ENCODE results near the gene ASB18.

The ASB18 gene

DNA sequence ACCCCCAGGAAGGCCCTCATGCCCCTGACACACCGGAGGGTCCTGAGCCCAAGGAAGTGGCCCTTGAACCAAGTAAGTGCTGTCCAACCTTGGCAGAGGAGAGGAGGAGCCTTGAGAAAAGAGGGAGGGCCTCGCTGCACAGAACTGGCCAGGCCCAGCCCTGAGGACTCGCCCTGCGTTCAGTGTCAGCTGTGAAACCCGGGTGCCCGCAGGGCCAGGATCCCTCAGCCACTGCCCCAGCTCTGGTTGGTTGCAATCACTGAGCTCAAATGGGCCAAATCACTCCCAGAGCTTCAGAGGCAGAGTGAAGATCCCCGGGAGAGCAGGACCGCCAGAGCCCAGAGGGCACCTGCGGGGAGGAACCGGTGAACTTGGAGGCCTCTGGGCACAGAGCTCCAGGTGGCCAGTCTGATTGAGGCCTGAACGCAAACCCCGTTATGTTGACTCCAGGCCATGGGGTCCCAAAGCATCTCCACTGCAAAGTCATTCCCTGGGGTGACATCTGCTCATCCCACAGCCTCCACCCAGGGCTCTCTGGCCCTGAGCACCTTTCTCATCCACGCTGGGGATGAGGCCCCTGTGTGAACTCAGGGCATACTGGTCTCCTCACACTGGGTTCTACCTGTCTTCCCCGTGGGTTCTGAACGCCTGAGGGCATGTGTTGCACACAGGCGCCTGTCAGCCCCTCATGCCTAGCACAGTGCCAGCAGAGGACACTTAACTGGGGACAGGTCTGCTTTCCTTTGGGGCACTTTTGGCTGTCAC lies 107.9 kb downstream of the ASB18 start:
- Mint-ChIP-seq H3K36me3 (ENCODE audit: low read depth) (peaks cover 4% of the 10 kb centered on the region), H3K27me3 (ENCODE audit: low read depth) (peaks cover 69% of the 10 kb centered on the region), H3K4me1 (no peaks in the 10 kb centered on the region)

DNA sequence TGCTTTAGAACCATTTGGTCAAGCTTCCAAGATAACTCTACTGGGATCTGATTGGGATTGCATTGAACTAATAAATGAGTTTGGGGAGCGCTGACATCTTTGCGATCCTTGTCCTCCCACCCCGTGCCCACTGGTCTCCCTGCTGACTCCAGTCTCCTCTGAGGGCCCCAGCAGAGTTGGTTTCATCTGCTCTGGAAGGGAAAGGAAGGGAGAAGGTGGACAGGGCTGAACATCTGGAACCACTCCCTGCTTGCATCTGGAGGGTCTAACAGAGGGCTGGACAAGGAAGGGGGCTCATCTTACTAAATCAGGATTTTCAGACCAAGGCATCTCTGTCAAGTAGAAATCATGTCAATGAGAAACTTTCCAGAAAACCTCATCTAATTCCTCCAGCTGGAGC lies 108.8 kb downstream of the ASB18 start:
- peaks cover 21% of the 10 kb centered on the region for H3K9me3 Mint-ChIP-seq
- TF ChIP-seq, protein P1, sequence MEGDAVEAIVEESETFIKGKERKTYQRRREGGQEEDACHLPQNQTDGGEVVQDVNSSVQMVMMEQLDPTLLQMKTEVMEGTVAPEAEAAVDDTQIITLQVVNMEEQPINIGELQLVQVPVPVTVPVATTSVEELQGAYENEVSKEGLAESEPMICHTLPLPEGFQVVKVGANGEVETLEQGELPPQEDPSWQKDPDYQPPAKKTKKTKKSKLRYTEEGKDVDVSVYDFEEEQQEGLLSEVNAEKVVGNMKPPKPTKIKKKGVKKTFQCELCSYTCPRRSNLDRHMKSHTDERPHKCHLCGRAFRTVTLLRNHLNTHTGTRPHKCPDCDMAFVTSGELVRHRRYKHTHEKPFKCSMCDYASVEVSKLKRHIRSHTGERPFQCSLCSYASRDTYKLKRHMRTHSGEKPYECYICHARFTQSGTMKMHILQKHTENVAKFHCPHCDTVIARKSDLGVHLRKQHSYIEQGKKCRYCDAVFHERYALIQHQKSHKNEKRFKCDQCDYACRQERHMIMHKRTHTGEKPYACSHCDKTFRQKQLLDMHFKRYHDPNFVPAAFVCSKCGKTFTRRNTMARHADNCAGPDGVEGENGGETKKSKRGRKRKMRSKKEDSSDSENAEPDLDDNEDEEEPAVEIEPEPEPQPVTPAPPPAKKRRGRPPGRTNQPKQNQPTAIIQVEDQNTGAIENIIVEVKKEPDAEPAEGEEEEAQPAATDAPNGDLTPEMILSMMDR (IDR thresholded peaks at IDR 0.05; ENCODE audit: unreplicated experiment in 3 of 3) = no peak
- H3K36me3 Mint-ChIP-seq (ENCODE audit: low read depth) = peaks cover 4% of the 10 kb centered on the region
- no peak overlapping the region for H3K27ac Mint-ChIP-seq
- H3K4me3 Mint-ChIP-seq = no peak overlapping the region
- no peaks in the 10 kb centered on the region for H3K4me1 Mint-ChIP-seq
- peaks cover 61% of the 10 kb centered on the region for H3K27me3 Mint-ChIP-seq (ENCODE audit: low read depth)

More for the DNA sequence above, 107.9 kb downstream of the ASB18 start:
- peaks cover 20% of the 10 kb centered on the region for H3K9me3 Mint-ChIP-seq
- TF ChIP-seq, protein P1 (IDR thresholded peaks at IDR 0.05; ENCODE audit: unreplicated experiment in 3 of 3) = no peak
- H3K27ac Mint-ChIP-seq = no peak overlapping the region
- no peak overlapping the region for H3K4me3 Mint-ChIP-seq

DNA sequence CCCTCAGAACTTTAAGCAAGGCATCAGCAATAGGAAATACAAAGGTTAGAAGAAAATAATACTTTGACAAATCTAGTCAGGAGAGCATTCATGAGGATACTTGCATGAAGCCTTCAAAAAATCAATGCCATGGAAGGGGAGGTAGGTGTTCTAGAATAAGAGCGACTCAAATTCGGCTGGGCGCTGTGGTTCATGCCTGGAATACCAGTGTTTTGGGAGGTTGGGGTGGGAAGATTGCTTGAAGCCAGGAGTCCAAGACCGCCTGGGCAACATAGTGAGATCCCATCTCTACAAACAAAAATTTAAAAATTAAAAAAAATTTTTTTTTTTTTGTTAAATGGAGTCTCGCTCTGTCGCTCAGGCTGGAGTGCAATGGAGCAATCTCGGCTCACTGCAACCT lies 117.8 kb downstream of the ASB18 start:
- Mint-ChIP-seq H3K27ac (no peak overlapping the region), H3K4me1 (no peaks in the 10 kb centered on the region)
- TF ChIP-seq, protein P1 (IDR thresholded peaks at IDR 0.05; ENCODE audit: unreplicated experiment in 3 of 3) = no peak

DNA sequence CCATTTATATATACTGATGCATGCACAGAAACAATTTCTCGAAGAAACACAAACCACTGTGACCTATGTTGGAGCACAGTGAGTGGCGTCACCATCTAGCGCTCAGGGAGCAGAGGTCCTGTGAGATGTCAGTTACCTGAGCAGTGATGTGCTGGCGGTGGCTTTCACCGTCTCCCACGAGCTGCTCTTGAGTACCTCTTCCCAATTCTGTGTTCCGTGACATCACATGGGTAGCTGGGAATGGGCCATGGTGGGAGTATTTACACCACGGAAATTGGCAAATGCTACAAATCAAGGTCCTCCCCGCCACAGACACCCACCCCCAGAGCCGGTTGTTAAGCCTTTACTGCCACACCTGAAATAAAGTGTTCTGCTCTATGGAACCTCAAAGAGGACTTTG lies 120.4 kb downstream of the ASB18 start:
- Mint-ChIP-seq H3K4me1 (no peaks in the 10 kb centered on the region), H3K36me3 (ENCODE audit: low read depth) (peaks cover 2% of the 10 kb centered on the region), H3K9me3 (no peaks in the 10 kb centered on the region), H3K4me3 (no peak overlapping the region), H3K27me3 (ENCODE audit: low read depth) (peaks cover 28% of the 10 kb centered on the region), H3K27ac (no peak overlapping the region)
- TF ChIP-seq, protein P1 (IDR thresholded peaks at IDR 0.05; ENCODE audit: unreplicated experiment in 3 of 3) = no peak

More for the DNA sequence above, 117.8 kb downstream of the ASB18 start:
- H3K27me3 Mint-ChIP-seq (ENCODE audit: low read depth) = peaks cover 26% of the 10 kb centered on the region
- no peak overlapping the region for H3K4me3 Mint-ChIP-seq
- H3K36me3 Mint-ChIP-seq (ENCODE audit: low read depth) = no peaks in the 10 kb centered on the region
- peaks cover 6% of the 10 kb centered on the region for H3K9me3 Mint-ChIP-seq

Data from nephron (organoid).